Measurements from ENCODE around the gene UBL4B. TPM values are rescaled to one million over a fixed set of nuclear protein-coding genes. Genes with fewer than 3 reads are reported as not detected.

Gene UBL4B
- total RNA-seq, 1 donor from 2014 or later = not detected

DNA sequence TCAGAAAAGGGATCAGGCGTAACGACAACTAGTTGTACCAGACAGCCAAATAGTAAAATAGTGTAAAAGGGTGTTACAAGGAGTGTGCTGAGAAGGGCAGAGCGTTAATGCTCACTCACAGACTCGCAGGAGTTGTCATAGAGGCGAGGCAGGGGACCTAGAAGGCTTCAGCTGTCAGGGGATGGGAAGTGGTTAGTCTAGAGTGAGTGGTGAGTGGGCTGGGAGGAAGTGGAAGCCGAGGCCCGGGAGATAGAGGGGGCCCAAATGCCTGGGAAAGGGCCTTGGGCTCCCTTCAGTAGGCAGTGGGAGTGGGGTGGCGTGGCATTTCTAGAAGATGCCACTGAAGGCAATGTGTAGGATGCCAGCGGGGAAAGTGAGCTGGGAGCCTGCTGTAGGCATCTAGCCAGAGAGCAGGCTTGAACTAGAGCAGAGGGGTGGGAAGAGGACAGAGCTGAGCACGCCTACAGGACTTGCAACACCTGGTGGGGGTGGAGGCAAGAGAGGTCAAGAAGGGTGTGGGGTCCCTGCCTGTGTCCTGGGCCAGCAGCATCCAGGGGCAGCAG lies 48.4 kb downstream of the UBL4B start:
- TF ChIP-seq, protein P1, sequence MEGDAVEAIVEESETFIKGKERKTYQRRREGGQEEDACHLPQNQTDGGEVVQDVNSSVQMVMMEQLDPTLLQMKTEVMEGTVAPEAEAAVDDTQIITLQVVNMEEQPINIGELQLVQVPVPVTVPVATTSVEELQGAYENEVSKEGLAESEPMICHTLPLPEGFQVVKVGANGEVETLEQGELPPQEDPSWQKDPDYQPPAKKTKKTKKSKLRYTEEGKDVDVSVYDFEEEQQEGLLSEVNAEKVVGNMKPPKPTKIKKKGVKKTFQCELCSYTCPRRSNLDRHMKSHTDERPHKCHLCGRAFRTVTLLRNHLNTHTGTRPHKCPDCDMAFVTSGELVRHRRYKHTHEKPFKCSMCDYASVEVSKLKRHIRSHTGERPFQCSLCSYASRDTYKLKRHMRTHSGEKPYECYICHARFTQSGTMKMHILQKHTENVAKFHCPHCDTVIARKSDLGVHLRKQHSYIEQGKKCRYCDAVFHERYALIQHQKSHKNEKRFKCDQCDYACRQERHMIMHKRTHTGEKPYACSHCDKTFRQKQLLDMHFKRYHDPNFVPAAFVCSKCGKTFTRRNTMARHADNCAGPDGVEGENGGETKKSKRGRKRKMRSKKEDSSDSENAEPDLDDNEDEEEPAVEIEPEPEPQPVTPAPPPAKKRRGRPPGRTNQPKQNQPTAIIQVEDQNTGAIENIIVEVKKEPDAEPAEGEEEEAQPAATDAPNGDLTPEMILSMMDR (IDR thresholded peaks at IDR 0.05) = no peak
- Histone ChIP-seq H3K36me3 (no peaks in the 10 kb centered on the region), H3K9me3 (no peaks in the 10 kb centered on the region), H3K4me3 (no peak overlapping the region), H3K4me1 (no peaks in the 10 kb centered on the region), H3K27me3 (ENCODE audit: low read depth) (peaks cover 21% of the 10 kb centered on the region), H3K27ac (no peak overlapping the region)
- ATAC-seq = no peak
- intact Hi-C loops (cut with DNase I) = no loop called here
- DNase-seq = no peak

- Histone ChIP-seq H3K27ac (no peak overlapping the region), H3K4me3 (no peak overlapping the region), H3K36me3 (no peaks in the 10 kb centered on the region), H3K9me3 (no peaks in the 10 kb centered on the region), H3K4me1 (no peaks in the 10 kb centered on the region), H3K27me3 (ENCODE audit: low read depth) (peaks cover 15% of the 10 kb centered on the region)
- TF ChIP-seq, protein P1 (IDR thresholded peaks at IDR 0.05) = no peak
- no peak for DNase-seq
- ATAC-seq = no peak
- intact Hi-C loops (cut with DNase I) = no loop called here
These were observed 48.9 kb downstream of the UBL4B start for GRCh38 chr1:110161165-110161564.

DNA sequence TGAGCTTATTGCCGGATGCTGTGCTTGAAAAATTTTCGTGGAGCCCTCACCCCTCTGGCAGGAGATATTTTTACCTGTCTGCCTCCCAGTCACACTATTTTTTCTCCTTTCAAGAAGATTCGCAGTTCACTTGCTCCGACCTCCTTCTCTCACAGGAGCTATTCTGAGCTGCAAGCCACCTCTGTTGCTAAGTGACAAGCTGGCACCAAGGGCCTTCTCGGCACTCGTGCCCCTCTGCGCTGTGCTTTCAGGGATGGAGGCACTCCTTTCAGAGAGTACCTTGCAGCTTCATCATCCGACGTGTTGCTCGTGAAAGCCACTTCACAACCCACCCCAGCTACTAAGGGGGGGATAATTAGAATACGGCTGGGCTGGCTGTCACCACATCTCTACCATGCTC lies 49.6 kb downstream of the UBL4B start:
- DNase-seq (no peak), ATAC-seq (no peak)
- Histone ChIP-seq H3K4me3 (no peak overlapping the region), H3K27ac (no peak overlapping the region), H3K27me3 (ENCODE audit: low read depth) (peaks cover 13% of the 10 kb centered on the region), H3K4me1 (no peaks in the 10 kb centered on the region), H3K36me3 (no peaks in the 10 kb centered on the region), H3K9me3 (no peaks in the 10 kb centered on the region)
- intact Hi-C loops (cut with DNase I) = no loop called here
- TF ChIP-seq, protein P1 (IDR thresholded peaks at IDR 0.05) = no peak

Other genes with a start within 250 kb of the UBL4B start
- 64.3 TPM for gene CSF1, start 201.6 kb upstream of the UBL4B start, total RNA-seq
- gene AHCYL1, start 127.7 kb upstream of the UBL4B start, total RNA-seq = 83.9 TPM
- gene STRIP1, start 77.8 kb upstream of the UBL4B start, total RNA-seq = 36.5 TPM
- gene ALX3, start 41.8 kb upstream of the UBL4B start, total RNA-seq = not detected
- gene SLC6A17, start 38.1 kb downstream of the UBL4B start, total RNA-seq = not detected
- gene KCNC4, start 97.9 kb downstream of the UBL4B start, total RNA-seq = 10.0 TPM
- gene RBM15, start 226.9 kb downstream of the UBL4B start, total RNA-seq = 23.3 TPM